Gastrocnemius medialis (tissue), 4 donors: ENCODE measurements around the gene NRTN.

Experiments used
- POLR2A ChIP-seq, 2 donors: fragments of 450-650 bp; IDR thresholded peaks; one replicate each; pipeline ENCODE4 v1.6.1; 2017; ENCODE audit warnings: antibody characterized with exemption in 2 of 2, mild to moderate bottlenecking in 2 of 2, moderate library complexity in 2 of 2
- TF ChIP-seq, protein P1 (sequence below), 5 experiments: fragments of 450-650 bp in 3 of 5; fragments of 200-600 bp in 2 of 5; sonication (generic) in 2 of 5; IDR thresholded peaks in 4 of 5; conservative IDR thresholded peaks in 1 of 5; 1 replicate in 4 of 5; 2 replicates in 1 of 5; pipeline ENCODE4 v1.5.1; 2016 to 2019; ENCODE audit warnings: antibody characterized with exemption in 5 of 5, mild to moderate bottlenecking in 3 of 5, moderate library complexity in 3 of 5

DNA sequence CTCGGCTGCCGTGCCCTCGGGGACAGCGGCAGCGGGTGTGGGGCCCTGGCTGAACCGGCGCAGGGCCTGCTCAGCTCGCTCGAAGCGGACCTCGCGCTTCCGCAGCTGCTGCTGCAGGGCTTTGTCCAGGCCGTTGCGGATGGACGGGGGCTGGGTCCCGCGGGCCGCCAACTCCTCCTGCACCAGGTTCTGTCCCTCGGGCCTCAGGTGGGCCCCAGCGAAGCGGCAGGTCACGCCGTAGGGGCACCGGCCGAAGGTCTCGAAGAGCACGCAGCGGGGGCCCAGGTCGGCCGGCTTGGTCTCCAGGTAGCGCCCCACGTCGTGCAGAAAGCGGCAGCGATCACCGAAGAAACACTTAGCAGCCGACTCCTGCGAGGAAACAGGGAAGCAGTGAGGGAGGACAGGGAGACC, 15.5 kb upstream of the NRTN start:
- TF ChIP-seq, protein P1, sequence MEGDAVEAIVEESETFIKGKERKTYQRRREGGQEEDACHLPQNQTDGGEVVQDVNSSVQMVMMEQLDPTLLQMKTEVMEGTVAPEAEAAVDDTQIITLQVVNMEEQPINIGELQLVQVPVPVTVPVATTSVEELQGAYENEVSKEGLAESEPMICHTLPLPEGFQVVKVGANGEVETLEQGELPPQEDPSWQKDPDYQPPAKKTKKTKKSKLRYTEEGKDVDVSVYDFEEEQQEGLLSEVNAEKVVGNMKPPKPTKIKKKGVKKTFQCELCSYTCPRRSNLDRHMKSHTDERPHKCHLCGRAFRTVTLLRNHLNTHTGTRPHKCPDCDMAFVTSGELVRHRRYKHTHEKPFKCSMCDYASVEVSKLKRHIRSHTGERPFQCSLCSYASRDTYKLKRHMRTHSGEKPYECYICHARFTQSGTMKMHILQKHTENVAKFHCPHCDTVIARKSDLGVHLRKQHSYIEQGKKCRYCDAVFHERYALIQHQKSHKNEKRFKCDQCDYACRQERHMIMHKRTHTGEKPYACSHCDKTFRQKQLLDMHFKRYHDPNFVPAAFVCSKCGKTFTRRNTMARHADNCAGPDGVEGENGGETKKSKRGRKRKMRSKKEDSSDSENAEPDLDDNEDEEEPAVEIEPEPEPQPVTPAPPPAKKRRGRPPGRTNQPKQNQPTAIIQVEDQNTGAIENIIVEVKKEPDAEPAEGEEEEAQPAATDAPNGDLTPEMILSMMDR (IDR thresholded peaks at IDR 0.05 in 4 of 5, conservative IDR thresholded peaks at IDR 0.05 in 1 of 5): no peak
- TF ChIP-seq POLR2A (IDR thresholded peaks at IDR 0.05): no peak
